CD4-positive, alpha-beta T cell treated with Interleukin-12 subunit alpha and Interleukin-12 subunit beta, for 1 hour (primary cell): ENCODE measurements around the gene TRIM38.
"Not testable (repeated sequence)": the region's sequence is repeated elsewhere in the genome, so short reads cannot be mapped to it uniquely, and the experiment has no call there.

Experiments
- DNase-seq: peaks from one replicate; pipeline ENCODE4 v3.0.0-alpha.2; 2020

The TRIM38 gene

DNA sequence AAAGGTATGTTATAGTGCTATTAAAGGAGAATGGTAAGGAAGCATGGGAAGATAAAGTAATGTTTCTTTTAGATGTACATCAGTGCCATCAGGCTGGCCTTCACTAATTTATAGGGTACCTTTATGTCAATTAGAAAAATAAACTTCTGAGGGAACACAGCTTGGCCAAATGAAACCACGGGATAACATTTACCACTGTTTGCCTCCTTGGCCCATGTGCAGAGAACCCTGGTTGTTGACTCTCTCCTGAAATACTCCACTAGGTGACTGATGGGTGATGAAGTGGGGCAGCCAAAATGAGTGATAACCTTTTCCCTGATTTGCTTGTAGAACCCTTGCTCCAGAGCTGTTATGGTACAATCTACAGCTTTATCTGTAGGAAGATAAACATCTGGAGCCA is 9.5 kb downstream of the TRIM38 start:
- DNase-seq = no peak

DNA sequence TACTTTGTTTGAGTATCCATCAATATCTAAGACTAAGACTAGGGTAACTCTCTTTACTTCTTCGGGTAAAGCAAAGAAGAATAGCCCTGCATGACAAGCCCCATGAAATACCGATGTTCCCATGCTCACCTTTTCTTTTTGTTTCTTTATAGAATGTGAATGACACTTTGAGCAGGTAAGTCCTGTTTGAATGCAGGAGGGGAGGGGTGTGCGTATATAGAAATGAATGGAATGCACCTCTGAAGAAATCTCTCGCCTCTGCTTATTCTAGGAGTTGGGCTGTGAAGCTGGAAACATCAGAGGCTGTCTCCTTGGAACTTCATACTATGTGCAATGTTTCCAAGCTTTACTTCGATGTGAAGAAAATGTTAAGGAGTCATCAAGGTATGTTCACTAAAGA is 10.3 kb downstream of the TRIM38 start:
- no peak for DNase-seq

DNA sequence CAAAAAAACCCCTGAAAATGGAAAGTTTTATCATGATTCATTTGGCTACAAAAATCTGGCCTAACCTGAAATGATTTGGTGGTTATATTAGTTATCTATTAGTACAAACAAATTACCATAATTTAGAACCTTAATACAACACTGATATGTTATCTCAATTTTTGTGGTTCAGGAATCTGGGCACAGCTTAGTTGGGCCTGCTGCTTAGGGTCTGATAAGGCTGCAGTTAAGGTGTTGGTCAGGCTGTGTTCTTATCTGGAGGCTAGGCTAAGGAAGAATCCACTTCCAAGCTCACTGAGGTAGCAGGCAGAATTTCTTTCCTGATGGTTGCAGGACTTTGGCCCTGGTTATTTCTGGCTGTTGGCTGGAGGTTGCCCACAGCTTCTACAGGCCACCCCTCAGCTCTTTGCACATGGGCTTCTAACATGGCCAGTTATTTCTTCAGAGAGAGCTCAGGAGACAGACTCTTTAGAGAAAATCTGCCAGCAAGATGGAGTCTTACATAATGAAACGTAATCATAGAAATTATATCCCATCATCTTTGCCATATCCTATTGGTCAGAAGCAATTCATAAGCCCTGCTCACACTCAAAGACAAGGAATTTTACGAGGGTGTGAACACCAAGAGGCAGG is 11.4 kb downstream of the TRIM38 start:
- no peak for DNase-seq

DNA sequence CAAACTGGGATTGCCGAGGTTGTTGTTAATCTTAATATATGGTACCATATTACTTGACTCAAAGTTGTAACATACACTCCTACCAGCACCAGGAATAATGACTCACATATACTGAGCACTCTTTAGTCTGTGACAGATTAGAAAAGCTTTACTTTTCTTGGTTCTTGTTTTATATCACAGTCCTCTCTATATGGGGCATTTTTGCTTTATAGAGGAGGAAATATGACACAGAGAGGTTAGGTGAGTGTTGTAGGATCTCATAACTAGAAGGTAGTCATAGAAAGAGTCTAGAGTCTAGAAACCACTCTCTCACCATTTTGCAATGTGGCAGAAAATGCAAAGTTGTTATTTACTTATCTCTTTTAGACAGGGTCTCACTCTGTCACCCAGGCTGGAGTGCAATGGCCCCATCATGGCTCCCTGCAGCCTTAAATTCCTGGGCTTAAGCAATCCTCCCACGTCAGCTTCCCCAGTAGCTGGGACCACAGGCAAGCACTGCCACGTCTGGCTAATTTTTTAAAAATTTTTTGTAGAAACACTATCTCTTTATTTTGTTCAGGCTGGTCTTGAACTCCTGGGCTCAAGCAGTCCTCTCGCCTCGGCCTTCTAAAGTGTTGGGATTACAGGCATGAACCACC is 13.4 kb downstream of the TRIM38 start:
- no peak for DNase-seq

DNA sequence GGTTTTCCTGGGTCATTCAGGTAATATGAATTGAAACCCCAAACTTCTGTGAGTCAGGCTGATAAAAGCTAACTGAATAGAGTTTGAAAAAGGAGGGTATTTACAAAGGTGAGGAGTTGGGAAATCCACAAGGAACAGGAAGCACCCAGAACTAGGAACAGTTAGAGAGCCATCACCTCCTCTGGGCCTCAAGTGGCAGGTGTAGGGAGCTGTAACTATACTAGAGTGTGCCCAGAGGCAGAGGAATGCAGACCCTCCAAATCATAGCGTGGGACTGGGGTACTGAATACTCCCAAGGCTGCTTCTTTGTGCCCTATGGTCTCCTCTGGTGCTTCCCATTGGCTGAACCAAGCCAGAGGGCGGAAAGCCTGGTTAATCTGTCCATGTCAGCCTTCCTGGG is 18.3 kb downstream of the TRIM38 start:
- DNase-seq = no peak

DNA sequence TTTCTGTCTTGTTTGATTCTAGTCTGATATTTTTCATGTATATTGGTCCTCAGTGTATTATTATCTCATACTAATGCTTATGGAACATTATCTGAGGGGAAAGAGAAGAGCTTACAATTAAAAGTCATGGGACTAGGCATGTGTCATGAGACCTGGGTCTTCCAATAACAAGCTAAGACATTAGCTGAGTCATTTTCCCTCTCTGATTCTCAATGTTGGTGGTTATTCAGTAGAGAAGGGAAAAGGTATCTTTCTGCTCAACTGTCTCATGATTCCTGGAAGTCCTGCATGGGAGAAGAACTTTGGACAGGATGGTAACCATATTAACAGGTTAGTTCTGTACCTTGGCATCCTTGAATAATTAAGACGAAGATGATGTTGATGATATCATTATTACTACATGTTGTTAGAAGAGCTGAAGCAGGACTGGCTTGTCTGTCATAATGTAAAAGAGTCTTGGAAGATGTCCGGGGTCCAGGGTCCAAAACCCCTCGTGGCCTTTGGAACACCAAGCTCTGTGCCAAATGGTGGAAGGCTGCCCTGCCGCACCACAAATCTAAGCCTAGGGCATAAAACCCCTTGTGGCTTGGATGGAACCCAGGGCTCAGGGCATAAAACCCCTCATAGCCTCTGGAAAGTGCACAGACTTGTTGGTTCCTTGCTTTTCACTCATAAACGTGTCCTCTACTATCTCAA is 19.1 kb downstream of the TRIM38 start:
- DNase-seq = no peak

DNA sequence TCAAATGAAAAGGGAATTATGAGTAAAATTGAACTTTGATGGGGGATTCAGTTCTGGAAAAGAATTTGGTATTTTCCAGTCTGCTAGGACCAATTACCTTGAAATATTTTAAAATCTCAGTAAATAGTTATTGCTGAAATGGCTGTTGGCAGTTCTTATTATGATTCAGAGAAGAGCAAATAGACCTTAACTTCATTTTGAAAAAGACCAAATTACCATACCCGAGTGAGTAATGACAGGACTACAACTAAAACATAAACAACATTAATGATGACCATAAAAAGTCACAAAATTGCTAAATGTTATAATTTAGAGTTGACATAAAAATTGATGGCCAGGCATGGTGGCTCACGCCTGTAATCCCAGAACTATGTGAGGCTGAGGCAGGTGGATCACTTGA is 21.7 kb downstream of the TRIM38 start:
- no peak for DNase-seq

DNA sequence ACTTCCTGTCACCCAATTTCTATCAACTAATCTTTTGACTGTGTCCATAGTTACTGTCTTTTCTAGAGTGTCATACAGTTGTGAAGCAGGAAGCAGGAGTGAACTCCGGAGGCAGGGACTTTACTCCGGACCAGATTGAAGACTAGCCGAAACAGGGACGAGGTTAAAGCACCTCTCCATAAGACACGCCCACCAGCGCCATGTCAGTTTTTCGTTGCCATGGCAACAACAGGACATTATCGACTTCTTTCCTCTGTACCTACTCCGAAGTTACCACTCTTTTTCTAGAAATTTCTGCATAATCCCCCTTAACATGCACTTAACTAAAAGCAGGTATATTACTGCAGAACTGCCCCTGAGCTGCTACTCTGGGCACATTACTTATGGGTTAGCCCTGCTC is 25.2 kb downstream of the TRIM38 start:
- DNase-seq = no peak

DNA sequence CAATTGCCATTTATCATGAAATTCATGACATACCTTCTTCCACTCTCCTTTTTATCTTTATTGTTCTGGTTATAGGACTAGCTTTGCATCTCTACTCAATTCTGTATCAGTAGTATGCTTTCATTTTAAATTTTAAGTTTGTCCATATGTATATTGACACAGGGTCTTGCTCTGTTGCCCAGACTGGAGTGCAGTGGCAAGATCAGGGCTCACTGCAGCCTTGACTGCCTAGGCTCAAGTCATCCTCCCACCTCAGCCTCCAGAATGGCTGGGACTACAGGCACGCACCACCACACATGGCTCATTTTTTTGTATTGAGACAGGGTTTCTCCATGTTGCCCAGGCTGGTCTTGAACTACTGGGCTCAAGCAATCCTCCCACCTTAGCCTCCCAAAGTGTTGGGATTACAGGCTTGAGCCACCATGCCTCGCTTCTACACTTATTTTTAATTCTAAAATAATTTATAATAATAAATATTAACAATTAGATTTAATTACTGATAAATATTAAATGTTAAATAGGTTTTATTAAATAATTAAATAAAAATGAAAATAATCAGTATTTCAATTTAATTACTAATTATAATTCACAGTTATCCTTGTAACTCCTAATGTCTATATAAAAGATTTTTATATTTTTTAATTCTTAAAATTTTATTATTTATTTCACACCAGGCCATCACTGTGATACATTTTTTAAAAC is 27.7 kb downstream of the TRIM38 start:
- no peak for DNase-seq

DNA sequence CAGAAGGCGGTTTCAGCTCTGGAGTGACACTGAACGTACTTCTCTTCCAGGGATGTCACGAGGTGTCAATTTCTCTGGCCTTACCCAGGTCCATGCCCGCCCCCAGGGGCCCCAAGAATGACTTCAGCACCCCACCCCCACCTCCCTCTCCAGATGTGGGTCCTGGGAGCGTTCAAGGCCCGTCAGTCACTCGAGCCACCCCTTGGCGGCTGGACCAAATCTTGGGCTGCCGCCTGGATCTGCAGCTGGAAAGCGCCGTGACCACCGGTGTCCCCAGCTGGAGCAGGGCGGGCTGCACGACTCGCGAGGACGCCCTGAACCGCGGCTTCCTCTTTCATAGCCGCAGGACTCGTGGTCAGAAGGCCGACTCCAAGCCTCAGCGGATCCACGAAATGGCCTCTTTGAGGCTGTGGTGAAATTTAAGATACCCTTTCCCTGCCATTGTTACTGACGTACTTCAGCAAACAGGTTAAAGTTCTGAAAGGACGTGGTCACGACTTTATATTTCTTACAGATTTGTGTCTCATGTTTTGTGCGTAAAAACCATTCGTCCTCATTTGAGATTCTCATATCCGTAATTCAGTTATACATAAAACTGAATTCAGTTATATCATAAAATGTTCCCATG is 29.3 kb downstream of the TRIM38 start:
- peak; percentile 49 for DNase-seq

DNA sequence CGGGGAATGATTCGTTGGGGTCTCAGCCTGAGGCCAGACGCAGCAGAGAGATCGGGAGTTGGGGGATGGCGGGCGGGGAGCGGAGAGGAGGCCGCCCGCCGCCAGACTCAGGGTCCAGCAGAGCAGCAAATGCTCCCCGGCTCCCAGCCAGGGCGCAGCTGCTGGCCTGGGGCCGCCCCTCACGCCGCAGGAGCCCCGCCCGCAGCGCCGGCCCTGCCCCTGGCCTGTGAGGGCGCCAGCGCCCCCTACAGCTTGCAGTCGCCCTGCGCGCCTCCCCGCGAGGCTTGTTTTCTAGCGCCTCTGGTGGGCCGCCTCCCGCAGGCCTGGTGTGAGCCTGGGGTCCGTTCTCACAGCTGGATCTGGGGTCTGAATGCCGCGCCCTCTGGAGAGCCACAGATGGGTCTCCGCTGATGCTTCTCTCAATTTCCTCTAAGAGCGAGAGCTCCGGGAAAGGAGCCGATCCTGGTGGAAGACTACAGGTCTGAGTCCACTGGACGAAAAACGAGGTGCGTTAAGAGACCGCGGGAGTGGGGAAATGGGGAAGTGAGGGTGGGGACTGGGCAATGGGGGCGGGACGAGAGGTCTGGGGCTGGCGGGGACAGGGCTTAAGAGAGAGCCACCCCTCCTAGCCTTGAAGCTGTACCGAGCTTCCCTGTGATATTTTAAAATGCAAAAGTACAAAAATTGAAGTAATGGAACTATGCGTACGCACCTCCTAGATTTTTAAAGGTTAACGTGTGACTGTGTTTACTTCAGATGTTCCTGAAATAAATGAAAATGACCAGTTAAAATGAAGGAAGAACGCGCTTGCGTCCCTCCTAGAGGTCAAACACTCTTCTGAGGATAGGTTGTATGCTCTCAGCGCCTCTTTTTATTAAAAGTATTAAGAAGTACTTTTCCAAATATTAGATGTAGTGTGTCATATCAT is 30.1 kb downstream of the TRIM38 start:
- peak; percentile 92 for DNase-seq

DNA sequence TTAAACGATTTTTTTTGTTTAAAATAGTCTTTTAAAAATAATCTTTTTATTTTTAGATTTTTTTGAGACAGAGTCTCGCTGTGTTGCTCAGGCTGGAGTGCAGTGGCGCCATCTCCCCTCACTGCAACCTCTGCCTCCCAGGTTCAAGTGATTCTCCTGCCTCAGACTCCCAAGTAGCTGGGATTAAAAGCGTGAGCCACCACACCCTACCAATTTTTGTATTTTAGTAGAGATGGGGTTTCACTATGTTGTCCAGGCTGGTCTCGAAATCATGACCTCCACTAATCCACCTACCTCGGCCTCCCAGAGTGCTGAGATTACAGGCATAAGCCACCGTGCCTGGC is 30.7 kb downstream of the TRIM38 start:
- DNase-seq = not testable (repeated sequence)

DNA sequence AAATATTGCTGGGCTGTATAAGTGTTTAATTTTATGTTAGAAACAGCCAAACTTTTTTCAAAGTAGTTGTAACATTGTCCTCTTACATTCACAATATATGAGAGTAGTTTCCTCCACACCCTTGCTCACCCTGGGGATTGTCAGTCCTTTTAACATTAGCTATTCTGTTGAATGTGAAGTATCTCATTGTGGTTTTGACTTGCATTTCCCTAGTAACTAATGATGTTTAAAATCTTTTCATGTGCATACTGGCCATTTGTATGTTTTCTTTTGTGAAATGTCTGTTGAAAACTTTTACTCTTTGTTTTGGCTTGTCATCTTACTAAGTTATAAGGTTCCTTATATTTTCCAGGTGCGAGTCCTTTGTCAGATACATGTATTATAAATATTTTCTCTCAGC is 32.9 kb downstream of the TRIM38 start:
- no peak for DNase-seq

DNA sequence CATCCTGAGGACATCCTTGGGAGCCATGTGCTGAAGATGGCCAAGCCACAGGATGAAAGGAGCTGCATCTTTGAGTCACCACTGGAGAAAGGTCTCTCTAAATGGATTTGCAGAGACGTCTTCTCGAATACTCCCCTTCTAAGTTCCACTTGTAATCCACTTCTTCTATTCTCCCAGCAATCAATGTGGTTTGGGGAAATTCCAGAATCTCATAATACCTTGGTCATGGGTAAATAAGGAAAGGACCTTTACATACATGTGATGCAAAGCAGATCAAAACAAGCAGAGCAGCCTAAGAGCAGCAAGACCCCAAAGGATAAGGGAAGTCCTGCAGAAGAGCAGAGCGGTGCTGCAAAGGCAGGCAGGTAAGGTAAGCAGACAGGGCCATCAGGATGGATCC is 35.3 kb downstream of the TRIM38 start:
- no peak for DNase-seq

DNA sequence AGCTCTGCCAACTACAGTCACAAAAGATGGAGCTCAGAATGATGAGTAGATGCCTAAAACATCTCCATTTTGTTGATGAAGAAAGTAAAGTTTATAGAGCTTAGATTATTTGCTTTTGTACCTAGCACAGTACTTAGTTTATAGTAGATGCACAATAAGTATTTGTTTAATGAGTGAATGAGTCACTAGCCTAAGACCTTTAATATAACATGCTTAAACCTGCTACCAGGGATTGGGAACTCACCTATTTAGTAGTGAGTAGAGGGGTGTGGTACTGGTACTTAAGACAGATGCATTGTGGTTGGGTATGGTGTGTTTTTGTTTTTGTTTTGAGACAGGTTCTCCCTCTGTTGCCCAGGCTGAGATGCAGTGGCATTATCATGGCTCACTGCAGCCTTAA is 35.8 kb downstream of the TRIM38 start:
- no peak for DNase-seq

DNA sequence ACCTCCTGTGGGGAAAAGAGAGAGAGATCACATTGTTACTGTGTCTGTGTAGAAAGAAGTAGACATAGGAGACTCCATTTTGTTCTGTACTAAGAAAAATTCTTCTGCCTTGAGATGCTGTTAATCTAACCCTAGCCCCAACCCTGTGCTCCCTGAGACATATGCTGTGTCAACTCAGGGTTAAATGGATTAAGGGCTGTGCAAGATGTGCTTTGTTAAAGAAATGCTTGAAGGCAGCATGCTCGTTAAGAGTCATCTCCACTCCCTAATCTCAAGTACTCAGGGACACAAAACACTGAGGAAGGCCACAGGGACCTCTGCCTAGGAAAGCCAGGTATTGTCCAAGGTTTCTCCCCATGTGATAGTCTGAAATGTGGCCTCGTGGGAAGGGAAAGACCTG is 36.6 kb downstream of the TRIM38 start:
- DNase-seq = not testable (repeated sequence)

DNA sequence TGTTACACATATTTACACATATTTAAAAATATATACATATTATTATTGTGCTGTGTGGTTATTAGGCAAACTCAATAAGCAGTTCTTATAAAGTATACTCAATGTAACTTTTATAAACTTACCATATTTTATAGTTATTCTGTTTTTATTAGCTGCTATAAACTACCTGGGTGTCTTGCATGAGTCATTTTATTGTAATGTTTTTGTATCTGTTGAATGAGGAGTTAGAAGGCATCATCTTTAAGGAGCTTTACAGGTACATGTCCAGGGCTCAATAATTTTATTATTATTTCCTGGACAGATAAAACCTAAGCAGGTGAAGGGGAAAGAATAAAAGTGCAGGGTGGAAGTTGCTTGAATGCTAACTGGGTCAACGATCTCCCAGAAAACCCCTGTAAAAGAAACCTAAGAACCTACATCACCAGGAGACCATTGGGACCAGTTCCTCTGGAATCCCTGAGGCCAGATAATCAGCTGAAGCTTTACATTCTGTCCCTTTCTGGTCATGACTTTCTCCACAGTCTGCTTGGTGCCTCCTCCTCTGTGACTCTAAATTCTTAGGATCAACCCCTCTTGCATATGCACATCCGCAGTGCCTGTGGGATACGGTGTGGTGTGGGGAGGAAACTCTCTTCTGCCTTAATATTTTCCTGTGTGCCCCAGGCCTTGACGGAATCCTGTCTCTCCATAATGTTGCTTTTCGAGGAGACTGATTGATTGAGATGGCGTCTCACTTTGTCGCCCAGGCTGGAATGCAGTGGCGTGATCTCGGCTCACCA is 38.0 kb downstream of the TRIM38 start:
- no peak for DNase-seq

DNA sequence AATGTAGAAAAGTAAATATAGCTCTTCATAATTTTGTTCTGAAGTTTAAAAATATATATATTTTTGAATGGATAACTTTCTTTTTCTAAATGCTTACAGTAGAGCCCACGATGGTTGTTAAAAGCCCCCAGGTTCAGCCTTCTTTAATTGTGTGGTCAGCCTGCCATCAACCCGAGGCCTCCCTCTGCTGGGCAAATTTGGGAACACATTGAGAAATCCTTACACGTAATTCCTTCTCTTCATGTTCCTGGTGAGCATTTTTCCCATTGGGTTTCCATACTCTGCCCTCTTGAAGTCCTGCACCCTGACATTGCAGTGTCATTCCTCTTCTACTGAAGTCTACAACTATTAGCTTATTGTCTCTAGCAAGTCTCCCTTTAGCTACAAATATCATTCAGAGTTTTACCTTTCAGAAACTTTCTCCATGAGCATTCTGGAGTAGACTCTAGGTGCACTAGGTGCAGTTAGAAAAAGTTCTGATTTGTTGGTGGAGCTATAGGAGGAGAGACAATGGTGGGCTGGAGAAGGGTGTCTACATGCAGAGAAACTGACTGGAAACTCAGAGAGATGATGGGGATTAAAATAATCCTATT is 40.6 kb downstream of the TRIM38 start:
- DNase-seq = peak; percentile 54

DNA sequence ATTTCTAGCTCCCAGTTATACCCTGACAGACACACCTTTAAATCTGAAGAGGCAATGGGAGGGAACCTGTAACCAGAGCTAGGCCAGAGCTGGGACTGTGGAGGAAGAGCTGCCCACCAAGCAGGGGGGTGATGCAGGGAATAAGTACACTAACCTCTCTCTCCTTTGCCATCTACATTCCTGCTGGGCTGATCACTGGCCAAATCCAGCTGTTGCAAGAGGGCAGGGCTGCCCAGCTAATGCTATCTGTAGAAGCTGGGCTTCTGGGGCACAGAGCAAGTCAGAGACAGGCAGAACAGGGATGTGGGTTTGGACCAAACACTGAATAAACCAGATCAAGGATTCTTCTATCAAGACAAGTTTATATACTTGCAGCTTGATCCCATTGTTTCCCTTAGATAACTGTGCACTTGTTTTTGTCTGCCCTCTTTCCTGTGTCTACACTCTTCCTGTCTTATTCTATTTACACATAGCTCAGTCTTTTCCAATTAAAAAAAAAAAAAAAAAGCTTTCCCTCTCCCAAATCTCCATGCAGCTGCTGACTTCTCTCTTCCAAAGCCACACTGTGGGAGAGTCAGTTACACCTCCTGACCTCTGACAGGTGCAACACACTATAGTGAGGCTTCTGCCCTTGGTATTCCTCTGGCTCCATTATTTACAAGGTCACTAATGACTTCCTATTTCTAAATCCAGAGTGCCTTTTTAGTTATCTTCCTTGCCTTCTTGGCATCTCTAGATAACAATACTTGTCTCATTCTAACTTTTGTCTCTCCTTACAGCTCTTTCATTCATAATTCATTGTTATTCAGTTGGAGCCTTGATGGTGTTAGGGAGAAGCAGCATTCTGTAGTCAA is 43.7 kb downstream of the TRIM38 start:
- DNase-seq = no peak

DNA sequence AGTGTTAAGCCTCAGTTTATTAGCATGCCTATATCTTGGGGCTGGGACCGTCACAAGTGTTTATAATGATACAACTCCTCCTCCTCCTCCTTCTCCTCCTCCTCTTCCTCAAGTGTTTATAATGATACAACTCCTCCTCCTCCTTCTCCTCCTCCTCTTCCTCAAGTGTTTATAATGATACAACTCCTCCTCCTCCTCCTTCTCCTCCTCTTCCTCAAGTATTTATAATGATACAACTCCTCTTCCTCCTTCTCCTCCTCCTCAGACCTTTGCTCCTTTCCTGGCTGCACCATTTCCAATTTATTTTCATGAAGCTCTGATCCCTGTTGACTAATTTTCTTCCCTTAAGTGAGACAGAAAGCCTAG is 44.3 kb downstream of the TRIM38 start:
- not testable (repeated sequence) for DNase-seq
